Activated T-cell treated with anti-CD3 and anti-CD28 coated beads for 4 hours (primary cell): Measurements from ENCODE around the gene PML.
"Not testable (repeated sequence)": the region's sequence is repeated elsewhere in the genome, so short reads cannot be mapped to it uniquely, and the experiment has no call there.

ENCODE experiments used
- DNase-seq: peaks from one replicate; pipeline ENCODE4 v3.0.0-alpha.2; 2020

The PML gene

GRCh38 chr15:73959801-73960200 is 34.7 kb upstream of the PML start:
- DNase-seq = no peak

- not testable (repeated sequence) for DNase-seq
These were observed 33.9 kb upstream of the PML start for GRCh38 chr15:73960472-73961070.

GRCh38 chr15:73962433-73962832 is 32.1 kb upstream of the PML start:
- DNase-seq = no peak

GRCh38 chr15:73964736-73965093 is 29.8 kb upstream of the PML start:
- DNase-seq = peak; percentile 88

GRCh38 chr15:73965094-73965757 is 29.3 kb upstream of the PML start:
- DNase-seq = no peak

- no peak for DNase-seq
These were observed 28.8 kb upstream of the PML start for GRCh38 chr15:73965758-73966113.

GRCh38 chr15:73968461-73968860 is 26.1 kb upstream of the PML start:
- no peak for DNase-seq

GRCh38 chr15:73969151-73969759 is 25.3 kb upstream of the PML start:
- DNase-seq = no peak

GRCh38 chr15:73972984-73973682 is 21.4 kb upstream of the PML start:
- DNase-seq = peak; percentile 71

GRCh38 chr15:73973683-73974200 is 20.8 kb upstream of the PML start:
- DNase-seq = not testable (repeated sequence)

- not testable (repeated sequence) for DNase-seq
These were observed 18.9 kb upstream of the PML start for GRCh38 chr15:73975440-73976125.

GRCh38 chr15:73978896-73979295 is 15.6 kb upstream of the PML start:
- DNase-seq = no peak

- no peak for DNase-seq
These were observed 14.9 kb upstream of the PML start for GRCh38 chr15:73979636-73980035.

- no peak for DNase-seq
These were observed 12.7 kb upstream of the PML start for GRCh38 chr15:73981761-73982221.

GRCh38 chr15:73982222-73982962 is 12.1 kb upstream of the PML start:
- no peak for DNase-seq

- DNase-seq = no peak
These were observed 11.2 kb upstream of the PML start for GRCh38 chr15:73983211-73983727.

- DNase-seq = no peak
These were observed 10.7 kb upstream of the PML start for GRCh38 chr15:73983773-73984172.

- no peak for DNase-seq
These were observed 10.1 kb upstream of the PML start for GRCh38 chr15:73984208-73984979.

- no peak for DNase-seq
These were observed 9.2 kb upstream of the PML start for GRCh38 chr15:73985101-73985873.

GRCh38 chr15:73986055-73986775 is 8.3 kb upstream of the PML start:
- no peak for DNase-seq
